Measurements from ENCODE around the gene CHRDL1.

DNA sequence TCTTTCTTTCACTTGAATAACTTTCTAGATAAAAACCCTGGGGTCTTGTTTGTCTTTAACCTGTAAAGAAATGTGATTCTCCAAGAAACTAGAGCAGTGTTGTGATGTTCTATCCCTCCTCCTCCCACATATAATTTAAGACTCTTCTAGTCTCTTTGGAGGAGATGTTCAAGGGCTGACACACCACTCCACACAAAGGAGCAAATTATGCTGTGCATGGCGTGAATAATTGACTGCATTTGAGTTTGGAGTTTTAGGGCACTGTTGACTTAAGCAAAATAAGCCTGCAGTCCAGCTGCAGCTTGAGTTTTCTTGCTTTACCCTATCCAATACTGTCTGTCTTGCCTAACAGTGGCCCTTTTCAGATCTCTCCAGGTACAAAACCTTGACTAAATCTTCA lies 119.7 kb downstream of the CHRDL1 start:
- TF ChIP-seq, protein P1, sequence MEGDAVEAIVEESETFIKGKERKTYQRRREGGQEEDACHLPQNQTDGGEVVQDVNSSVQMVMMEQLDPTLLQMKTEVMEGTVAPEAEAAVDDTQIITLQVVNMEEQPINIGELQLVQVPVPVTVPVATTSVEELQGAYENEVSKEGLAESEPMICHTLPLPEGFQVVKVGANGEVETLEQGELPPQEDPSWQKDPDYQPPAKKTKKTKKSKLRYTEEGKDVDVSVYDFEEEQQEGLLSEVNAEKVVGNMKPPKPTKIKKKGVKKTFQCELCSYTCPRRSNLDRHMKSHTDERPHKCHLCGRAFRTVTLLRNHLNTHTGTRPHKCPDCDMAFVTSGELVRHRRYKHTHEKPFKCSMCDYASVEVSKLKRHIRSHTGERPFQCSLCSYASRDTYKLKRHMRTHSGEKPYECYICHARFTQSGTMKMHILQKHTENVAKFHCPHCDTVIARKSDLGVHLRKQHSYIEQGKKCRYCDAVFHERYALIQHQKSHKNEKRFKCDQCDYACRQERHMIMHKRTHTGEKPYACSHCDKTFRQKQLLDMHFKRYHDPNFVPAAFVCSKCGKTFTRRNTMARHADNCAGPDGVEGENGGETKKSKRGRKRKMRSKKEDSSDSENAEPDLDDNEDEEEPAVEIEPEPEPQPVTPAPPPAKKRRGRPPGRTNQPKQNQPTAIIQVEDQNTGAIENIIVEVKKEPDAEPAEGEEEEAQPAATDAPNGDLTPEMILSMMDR (conservative IDR thresholded peaks at IDR 0.05 in 1 of 2, IDR thresholded peaks at IDR 0.05 in 1 of 2; ENCODE audit: low read depth in 1 of 2, low read length in 2 of 2) = no peak
- no peak for TF ChIP-seq EZH2 (IDR thresholded peaks at IDR 0.05; ENCODE audit: low read length, missing control alignments)
